Lower lobe of right lung (tissue), 2 donors: ENCODE results near the gene CNRIP1. TPM values are rescaled to one million over a fixed set of nuclear protein-coding genes. Genes with fewer than 3 reads are reported as not detected.

ENCODE experiments used
- ATAC-seq, 2 donors: fragments of 200-7000 bp; cut with Tn5 transposase; one replicate each; pipeline ENCODE4 v1.9.1; 2020 to 2022; ENCODE audit warnings: mild to moderate bottlenecking in 2 of 2, moderate library complexity in 2 of 2
- DNase-seq: peaks from one replicate; pipeline ENCODE4 v3.0.0-alpha.2; 2020
- H3K27ac ChIP-seq: fragments of 200-600 bp; one replicate; pipeline ENCODE4 v1.8.0; 2022
- H3K27me3 ChIP-seq: fragments of 200-600 bp; one replicate; pipeline ENCODE4 v1.8.0; 2022; ENCODE audit warnings: low read depth
- H3K36me3 ChIP-seq: fragments of 200-600 bp; one replicate; pipeline ENCODE4 v1.8.0; 2022; ENCODE audit warnings: mild to moderate bottlenecking
- H3K4me1 ChIP-seq: fragments of 200-600 bp; one replicate; pipeline ENCODE4 v1.8.0; 2022
- H3K4me3 ChIP-seq: fragments of 200-600 bp; one replicate; pipeline ENCODE4 v1.8.0; 2022; ENCODE audit warnings: mild to moderate bottlenecking
- H3K9me3 ChIP-seq: fragments of 200-600 bp; one replicate; pipeline ENCODE4 v1.8.0; 2022
- CTCF ChIP-seq: fragments of 200-600 bp; IDR thresholded peaks from one replicate; pipeline ENCODE4 v1.8.0; 2022; ENCODE audit warnings: antibody characterized with exemption, mild to moderate bottlenecking
- intact Hi-C: fragments of 100-400 bp; cut with DNase I; formaldehyde crosslinking; loops from one replicate; pipeline ENCODE4 v1.11.0; 2022
- total RNA-seq: library from RNA; stranded (reverse); fragmentation: NEBNext Ultra II Directional; extraction: Animal tissue kit (Norgen Biotek cat#: 25700); gene quantifications from one replicate; pipeline ENCODE4 v1.2.1, GENCODE V29; 2021
- donor health status: DM: no; HTN: yes; CAD: no; lungs with severe emphysema.

The CNRIP1 gene
- total RNA-seq, 1 donor from 2014 or later, result 20.8 TPM

- DNase-seq (no peak), ATAC-seq (no peak)
- no peak for TF ChIP-seq CTCF
- no peak overlapping the region for H3K4me3 ChIP-seq
- no peaks in the 10 kb centered on the region for H3K36me3 ChIP-seq
- no peaks in the 10 kb centered on the region for H3K27me3 ChIP-seq
- no peaks in the 10 kb centered on the region for H3K4me1 ChIP-seq
- intact Hi-C loops, result no loop called here
- H3K27ac ChIP-seq, result no peak overlapping the region
- no peaks in the 10 kb centered on the region for H3K9me3 ChIP-seq
These were observed 25.6 kb upstream of the CNRIP1 start for GRCh38 chr2:68345129-68345875.

- Histone ChIP-seq H3K36me3 (no peaks in the 10 kb centered on the region), H3K27me3 (no peaks in the 10 kb centered on the region), H3K9me3 (no peaks in the 10 kb centered on the region), H3K4me3 (no peak overlapping the region), H3K4me1 (no peaks in the 10 kb centered on the region), H3K27ac (no peak overlapping the region)
- intact Hi-C loops, result no loop called here
- ATAC-seq (no peak), DNase-seq (no peak)
- no peak for TF ChIP-seq CTCF
These were observed 24.3 kb upstream of the CNRIP1 start for GRCh38 chr2:68344031-68344430.

- no peak overlapping the region for H3K27ac ChIP-seq
- no peaks in the 10 kb centered on the region for H3K27me3 ChIP-seq
- intact Hi-C loops, result no loop called here
- H3K36me3 ChIP-seq, result no peaks in the 10 kb centered on the region
- H3K4me3 ChIP-seq, result no peak overlapping the region
- no peaks in the 10 kb centered on the region for H3K9me3 ChIP-seq
- DNase-seq (no peak), ATAC-seq (no peak)
- H3K4me1 ChIP-seq, result no peaks in the 10 kb centered on the region
- TF ChIP-seq CTCF, result no peak
These were observed 22.7 kb upstream of the CNRIP1 start for GRCh38 chr2:68342470-68342869.

- no peak for ATAC-seq
- no peak for DNase-seq
- intact Hi-C loops, result no loop called here
- H3K9me3 ChIP-seq, result no peaks in the 10 kb centered on the region
- no peaks in the 10 kb centered on the region for H3K4me1 ChIP-seq
- no peaks in the 10 kb centered on the region for H3K36me3 ChIP-seq
- no peak overlapping the region for H3K4me3 ChIP-seq
- TF ChIP-seq CTCF, result no peak
- H3K27me3 ChIP-seq, result no peaks in the 10 kb centered on the region
- H3K27ac ChIP-seq, result no peak overlapping the region
These were observed 21.8 kb upstream of the CNRIP1 start for GRCh38 chr2:68341583-68341982.

GRCh38 chr2:68341062-68341329 is 21.2 kb upstream of the CNRIP1 start:
- DNase-seq, result no peak
- ATAC-seq, result no peak
- Histone ChIP-seq H3K27me3 (no peaks in the 10 kb centered on the region), H3K36me3 (no peaks in the 10 kb centered on the region), H3K4me3 (no peak overlapping the region), H3K4me1 (no peaks in the 10 kb centered on the region), H3K27ac (no peak overlapping the region), H3K9me3 (no peaks in the 10 kb centered on the region)
- intact Hi-C loops, result no loop called here
- TF ChIP-seq CTCF, result no peak
